GM21723 (cell line): ENCODE data around the gene CALCOCO1.
"Not testable (repeated sequence)": the region's sequence is repeated elsewhere in the genome, so short reads cannot be mapped to it uniquely, and the experiment has no call there.

ENCODE experiments used
- ATAC-seq: cut with Tn5 transposase; IDR thresholded peaks from one replicate; pipeline ENCODE4 v1.9.1; 2021; ENCODE audit warnings: mild to moderate bottlenecking, moderate library complexity; ENCODE audit not compliant: unreplicated experiment

CALCOCO1 gene

DNA sequence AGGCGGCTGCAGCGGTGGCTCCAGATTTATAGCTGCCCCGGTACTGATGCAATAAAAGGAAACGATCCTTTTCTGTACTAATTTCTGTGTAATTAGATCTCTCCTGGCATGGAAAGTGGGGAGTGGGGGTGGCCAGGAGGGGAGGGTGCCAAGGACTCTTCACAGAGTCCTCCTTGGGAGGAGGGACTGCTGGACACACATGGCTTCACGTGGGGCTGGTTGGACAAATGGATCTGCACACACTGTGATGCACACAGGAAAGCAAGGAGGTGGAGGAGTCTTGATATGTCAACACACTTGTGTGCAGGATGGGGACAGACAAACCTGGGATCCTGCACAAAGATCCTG, 27.6 kb downstream of the CALCOCO1 start:
- ATAC-seq = no peak

DNA sequence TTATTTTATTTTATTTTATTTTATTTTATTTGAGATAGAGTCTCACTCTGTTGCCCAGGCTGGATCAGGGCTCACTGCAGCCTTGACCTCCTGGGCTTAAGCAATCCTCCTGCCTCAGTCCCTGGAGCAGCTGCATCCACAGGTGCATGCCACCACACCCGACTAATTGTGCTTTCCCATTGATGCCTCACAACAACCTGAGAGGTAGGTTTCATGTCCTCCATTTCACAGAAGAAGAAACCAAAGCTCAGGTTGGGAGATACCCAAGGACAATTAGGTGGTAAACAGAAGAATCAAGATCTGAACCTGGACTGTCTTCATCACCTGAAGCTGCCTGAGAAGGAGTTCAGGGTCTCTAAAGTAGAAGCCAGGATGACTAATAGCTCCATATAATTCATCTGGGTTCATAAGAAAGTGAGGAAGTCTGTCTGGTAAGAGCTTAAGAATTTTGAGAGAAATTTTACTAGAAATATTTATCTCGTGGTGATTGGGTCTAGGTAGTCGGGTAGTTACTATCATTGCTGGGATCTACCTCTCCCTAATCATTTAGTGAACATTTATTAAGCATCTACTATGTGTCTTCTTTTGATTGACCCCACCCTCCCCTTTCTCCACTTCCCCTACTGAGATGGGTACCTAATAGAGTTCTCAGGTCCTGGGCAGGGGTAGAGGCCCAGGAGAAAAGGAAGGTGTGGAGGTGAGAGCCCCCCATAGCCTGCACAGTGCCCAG, 28.1 kb downstream of the CALCOCO1 start:
- ATAC-seq = no peak

DNA sequence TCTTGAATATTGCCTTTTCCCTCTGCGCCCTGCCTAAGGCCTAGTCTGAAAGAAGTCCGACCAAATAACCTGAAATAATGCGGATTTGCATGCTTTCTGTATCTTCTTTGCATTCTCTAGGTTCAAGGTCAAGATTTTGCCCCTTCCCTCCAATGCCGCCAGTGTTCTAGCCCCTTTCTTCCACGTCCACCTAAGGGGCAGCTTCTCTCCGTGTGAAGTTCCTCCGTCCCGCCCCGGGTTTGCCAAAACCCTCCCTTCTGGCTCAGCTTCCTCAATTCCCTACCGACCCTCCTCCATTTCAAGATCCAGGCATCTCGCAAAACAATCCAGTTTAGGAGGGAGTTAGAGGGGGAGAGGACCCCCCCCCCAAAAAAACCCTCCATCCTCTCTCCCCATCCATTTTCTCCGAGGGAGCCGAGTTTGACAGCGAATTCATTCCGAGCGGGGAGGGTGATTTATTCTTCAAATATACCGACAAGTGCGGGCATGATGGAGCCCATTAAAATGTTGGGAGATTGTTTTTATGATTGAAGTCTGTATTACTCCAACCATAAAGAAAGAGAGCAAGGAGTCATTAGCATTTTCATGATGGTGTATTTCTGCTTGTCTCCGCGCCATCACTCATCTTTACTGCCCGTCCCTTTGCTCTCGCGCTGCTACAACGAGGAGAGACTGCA, 30.5 kb downstream of the CALCOCO1 start:
- ATAC-seq = no peak

DNA sequence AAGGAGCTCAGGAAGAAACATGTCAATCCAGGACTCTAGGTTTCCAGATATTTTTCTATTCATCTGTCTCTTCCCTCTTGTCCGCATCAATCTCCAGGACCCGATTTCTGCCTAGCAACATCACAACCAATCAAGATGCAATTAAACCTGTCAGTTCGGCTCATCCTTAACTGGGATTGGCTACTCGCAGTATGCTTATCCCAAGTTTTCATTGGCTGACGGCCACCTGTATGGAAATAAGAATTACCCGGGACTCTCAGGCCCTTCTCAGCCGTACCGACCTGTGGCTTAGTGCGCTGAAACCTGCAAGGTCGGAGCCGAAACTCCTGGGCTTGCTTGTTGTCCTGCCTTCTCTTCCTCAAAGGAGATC, 31.0 kb downstream of the CALCOCO1 start:
- no peak for ATAC-seq

DNA sequence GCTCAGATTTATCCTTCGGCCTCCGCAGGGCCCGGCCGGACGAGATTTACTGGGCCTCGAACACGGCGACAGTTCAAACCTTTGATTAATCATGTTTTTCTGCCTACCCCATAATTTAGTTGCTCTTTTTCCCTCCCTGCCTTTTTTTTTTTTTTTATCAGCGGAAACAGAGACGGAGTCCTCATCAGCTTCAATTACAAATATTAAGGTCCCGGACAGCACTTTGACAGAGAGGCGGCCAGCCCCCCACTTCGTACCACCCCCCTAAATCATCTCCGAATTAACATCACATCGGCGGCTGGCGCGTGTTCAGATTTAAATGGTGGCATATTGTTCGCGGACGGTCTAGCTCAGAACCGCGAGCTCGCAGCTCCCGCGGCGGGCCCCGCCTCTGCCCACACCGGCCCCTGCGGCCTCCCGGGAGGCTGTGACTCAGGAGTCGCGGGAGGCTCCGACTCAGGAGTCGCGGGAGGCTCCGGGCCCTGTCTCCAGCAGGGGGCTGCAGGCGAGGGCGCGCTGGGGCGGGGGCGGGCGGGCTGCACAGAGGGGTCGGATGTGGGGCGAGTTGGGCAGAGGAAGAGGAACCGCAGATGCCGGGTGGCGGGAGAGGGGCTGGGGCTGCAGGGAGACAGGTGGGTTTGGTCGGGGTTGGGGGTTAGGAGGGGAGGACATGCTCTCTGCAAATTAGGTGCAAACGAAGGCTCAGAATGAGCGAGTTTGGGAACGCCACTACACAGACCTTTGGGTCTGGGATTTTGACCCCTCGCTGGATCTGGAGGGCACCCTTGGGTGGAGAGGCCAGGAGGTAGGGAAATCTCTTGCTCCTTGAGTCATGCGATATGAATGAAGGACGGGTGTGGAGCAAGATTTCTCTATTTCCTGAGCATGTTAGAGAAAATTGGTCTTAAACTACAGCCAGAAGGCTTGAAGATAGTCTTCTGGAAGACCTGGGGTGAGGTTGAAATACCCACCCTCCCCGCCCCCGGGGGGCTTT, 31.8 kb downstream of the CALCOCO1 start:
- ATAC-seq = no peak

DNA sequence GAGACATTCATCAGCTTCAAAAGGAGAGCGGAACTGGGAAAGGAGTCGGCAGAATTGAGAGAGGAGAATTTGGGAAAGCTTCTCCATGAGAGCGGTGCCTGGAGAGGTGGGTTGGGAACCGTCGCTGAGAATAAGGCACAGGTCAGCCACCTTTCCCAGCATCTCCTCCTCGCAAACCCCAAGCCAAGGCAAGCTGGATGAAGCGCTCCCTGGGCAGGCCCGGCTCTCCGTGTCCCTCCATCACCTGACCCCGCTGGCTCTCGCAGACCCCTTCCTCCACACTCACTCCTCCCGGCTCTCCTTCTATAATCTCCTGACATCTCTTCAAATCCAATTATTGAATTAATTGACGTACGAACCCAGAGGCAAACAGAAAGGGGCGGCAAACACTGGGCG, 32.5 kb downstream of the CALCOCO1 start:
- ATAC-seq = no peak

DNA sequence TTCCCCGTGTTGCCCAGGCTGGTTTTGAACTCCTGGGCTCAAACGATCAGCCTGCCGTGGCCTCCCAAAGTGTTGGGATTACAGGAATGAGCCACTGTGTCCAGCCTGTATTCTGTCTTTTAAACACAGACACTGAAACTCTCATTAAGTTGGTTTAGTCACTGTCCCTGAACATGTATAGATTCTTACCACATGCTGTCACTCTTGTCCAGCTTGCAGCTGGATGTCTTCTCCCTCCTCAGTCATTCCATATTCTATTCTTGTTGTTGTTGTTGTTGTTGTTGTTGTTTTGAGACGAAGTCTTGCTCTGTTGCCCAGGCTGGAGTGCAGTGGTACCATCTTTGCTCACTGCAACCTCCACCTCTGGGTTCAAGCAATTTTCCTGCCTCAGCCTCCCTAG, 39.1 kb downstream of the CALCOCO1 start:
- no peak for ATAC-seq

DNA sequence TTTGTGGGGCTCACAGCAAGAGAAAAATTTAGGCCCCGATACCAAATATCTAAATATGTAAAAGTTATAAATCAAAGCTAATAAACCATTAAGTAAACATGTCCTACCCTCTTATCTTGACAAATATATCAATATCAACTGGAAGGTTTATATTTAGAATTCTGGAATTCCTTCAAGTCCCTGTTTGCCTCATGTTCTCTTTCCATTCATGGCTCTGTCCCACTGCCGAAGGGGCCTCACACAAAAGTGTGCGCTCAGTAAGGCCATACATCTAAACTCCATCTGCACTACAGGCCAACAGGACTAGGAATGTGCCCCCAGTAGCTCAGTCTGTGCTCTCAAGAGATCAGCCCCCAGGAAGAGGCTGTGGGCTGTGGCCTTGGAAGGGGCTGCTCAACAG, 40.8 kb downstream of the CALCOCO1 start:
- no peak for ATAC-seq

DNA sequence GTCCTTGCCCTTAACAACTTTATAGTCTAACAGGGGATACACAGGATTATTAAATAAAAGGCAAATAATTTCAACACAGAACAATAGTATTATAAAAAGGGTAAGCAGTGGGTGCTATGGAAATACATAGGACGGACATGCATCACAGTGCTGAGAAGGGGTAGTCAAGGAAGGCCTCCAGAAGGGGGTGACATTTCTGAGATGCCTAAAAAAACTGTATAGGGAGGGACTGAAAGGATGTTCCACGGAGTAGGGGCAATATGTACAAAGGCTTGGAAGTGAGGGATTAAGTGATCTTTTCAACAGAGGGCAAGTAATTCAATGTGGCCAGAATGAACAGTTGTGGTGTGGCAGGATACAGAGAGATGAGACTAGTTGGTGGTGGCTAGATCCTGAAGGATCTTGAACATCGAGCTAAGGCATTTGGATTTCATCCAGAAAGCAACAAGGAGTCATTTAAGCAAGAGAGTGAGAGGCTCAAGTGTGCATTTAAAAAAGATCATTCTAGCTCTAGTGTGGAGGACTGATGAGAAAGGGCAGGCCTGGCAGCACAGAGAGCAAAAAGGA, 42.5 kb downstream of the CALCOCO1 start:
- no peak for ATAC-seq

DNA sequence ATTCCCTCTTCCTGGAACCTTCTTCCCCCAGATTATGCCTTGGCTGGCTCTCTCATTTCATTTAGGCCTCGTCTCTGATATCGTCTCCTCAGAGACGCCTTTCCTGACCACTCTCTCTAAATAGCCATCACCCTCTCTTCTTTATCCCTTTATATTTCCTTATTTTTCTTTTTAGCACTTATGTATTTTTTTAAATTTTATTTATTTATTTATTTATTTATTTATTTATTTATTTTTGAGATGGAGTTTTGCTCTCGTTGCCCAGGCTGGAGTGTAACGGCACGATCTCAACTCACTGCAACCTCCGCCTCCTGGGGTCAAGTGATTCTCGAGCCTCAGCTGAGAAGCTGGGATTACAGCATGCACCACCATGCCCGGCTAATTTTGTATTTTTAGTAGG, 43.3 kb downstream of the CALCOCO1 start:
- no peak for ATAC-seq

DNA sequence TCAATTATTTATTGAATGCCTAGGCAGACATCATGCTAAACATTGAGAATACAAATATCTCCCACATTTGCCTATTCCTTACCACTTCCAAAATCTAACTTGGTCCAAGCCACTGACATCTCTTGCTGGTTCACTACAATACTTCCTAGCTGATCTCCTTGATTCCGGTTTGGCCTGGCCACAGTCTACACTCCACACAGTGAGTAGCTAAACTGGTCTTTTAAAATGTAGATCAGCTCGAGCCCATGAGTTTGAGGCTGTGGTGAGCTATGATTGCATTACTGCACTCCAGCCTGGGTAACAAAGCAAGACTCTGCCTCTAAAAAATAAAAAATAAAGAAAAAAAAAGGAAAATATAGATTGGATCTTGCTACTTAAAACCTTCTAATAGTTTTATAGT, 43.8 kb downstream of the CALCOCO1 start:
- no peak for ATAC-seq

DNA sequence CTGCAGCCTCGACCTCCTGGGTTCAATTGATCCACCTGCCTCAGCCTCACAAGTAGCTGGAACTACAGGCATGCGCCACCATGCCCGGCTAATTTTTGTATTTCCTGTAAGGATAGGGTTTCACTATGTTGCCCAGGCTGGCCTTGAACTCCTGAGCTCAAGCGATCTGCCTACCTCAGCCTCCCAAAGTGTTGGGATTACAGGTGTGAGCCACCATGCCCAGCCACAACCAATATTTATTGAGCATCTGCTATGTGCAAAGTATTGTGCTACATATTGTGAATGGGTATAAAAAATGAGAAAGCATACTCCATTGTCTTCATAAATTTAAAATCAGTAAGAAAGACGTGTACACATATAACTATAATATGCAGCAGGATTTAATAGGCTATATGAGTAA, 47.2 kb downstream of the CALCOCO1 start:
- ATAC-seq = not testable (repeated sequence)

DNA sequence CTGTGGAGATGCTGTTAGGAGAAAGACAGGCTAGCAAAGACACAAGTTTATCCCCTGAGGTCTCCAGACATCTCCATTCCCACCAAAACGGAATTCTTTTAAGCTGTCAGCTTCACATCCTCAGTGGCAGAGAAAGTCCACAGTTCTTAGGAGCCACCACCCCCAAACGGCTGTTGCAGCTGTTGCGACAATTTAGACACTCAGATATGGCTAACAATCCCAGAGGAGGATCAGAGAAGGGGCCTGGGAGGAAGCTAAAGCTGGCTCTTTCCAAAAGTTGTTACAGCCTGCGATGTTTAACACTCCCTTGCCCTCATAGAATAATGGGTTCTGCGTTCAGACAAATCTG, 49.5 kb downstream of the CALCOCO1 start:
- no peak for ATAC-seq

DNA sequence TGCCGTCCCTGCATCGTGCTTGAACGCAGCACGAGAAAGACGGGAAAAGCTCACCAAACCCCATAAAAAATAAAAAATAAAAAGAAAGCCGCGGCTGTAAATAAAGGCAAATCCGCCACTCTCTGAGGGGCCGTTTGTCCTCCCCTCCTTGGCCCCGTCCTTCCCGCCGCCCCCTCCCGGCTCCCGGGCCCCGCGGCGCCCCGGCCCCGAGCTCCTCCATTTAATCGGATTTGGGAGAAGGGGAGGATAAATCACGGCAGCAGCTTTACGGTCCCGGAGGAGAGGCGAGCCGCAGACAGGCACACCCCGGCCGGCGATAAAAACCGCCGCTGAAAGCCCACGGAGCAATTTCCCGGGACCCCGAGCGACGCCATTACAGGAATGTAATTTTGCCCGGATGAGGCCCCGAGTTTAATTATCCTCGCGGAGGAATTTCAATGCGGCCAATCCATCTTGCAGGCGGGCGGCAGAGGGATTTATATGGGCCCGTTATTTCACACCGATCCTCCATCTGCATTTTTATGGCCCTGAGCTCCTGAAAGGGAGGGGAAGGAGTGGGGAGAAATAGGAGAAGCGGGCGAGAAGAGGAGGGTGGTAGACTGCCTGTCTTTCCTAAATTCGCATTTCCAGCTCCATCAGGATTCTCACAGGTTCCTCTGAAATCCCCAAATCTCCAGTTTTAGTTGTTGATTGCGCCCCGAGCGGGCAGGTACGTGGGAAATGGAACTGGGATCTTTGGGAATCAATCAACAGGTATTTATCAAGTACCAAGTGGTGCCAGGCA, 50.0 kb downstream of the CALCOCO1 start:
- no peak for ATAC-seq

DNA sequence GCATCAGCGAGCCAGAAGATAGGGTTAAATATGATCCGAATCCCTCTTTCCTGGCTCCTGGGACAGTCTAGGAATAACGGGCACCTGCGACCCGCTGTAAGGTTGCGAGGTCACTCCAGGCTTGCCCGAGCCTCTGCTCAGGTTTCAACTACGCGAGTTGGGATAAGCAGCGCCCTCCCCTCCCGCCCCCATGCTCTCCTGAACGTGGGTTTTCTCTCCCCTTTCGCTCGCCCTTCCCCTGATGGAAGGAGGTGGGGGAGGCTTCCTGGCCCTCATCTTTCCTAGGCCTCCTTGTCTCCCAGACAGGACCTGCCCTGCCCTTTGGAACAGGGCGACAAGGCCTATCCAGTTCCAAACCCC, 50.6 kb downstream of the CALCOCO1 start:
- no peak for ATAC-seq

DNA sequence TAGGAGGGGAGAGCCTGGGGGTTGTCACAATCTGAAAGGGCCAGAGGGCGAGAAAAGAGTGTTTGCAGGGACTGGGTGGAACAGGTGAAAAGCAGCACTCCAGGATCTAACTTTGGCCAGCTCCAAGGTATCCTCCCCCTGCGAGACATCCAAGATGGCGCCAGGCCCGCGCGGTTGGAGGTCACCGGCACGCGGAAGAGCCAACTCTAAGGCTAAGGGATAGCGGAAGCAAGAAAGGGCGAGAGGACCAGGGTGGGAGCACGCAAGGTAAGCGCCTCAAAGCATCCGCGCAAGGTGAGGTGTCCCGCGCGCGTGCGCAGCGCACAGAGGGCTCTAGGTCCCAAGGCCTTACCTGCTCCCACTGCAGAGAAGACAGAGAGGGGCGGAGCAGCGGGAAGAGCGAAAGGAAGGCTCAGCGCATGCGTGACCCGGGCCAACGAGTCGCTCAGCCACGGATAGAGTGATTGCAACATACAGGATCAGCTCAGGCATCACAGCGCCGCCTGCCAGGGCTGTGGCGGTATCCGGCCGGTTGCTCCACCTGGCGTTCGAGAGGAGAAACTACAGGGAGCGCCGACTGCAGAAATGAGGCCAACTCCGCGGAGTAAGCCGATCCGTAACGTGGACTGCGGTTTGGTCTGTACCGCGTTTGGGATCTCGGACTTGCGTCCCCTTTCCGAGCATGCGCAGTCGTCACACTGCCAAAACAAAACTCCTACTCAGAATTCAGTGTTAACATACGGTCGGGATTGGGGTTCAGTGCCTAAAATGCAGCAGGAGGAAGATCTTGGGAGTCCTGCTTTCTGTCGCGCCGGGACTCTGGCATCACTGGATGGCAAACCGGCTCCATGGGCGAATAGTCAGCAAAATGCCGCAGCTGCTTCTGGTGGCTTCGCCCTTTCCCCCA, 51.3 kb downstream of the CALCOCO1 start, which contains the start of gene ATP5MC2:
Gene ATP5MC2, minus strand, starts transcription at position 383 of the 907 bp plus-strand sequence. CDS start 3,469 bp downstream, outside the sequence.
- ATAC-seq = peak; percentile 96

DNA sequence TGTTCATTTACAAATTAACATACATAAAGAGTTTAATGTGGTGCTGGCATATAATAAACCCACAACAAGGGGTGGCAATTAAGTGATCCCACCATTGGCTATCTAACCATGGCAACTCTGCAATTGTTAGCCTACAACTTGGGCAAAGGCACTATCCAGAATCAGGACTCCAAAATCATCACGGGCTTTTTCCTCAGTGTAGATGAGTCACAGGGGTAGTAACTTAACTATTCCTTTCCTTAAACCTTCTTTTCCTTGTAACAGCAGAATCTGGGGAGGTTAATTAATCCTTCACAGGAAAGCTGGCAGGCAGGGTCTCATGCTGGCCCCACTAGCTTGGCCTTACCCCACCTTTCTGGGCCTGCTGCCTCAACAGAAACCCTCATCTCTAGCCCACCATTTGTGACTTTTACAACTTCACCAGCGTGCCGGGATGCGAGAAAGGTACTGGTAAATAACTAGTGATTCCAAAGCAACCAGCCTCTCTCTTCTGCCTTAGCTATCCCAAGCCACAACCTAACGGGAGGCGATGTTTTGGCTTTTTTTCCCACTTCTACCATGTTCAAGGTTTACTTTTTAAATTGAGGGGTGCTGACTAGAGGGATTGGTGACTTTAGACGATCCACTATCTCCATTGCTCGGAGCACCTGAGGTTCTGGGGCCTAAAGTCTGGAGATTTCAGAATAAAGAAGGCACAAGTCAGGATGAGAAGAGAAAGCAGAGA, 52.1 kb downstream of the CALCOCO1 start:
- no peak for ATAC-seq

DNA sequence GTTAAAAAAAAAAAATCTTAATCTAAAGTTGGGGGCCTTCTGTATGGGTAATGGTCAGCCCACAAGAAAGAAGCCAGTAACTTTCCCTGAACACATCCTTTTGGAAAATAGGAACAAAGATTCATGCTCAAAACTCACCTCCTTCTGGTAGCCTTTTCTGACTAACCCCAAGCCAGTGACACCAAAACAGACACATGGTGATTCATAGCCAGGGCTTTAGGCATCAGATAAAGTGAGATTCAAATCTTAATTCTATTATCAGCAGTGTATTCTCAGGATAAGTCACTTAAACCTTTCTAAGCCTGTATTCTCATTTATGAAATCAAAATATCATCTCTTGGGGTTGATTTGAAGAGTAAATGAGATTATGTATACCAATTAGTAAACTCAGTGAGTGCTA, 56.3 kb downstream of the CALCOCO1 start:
- ATAC-seq = no peak

DNA sequence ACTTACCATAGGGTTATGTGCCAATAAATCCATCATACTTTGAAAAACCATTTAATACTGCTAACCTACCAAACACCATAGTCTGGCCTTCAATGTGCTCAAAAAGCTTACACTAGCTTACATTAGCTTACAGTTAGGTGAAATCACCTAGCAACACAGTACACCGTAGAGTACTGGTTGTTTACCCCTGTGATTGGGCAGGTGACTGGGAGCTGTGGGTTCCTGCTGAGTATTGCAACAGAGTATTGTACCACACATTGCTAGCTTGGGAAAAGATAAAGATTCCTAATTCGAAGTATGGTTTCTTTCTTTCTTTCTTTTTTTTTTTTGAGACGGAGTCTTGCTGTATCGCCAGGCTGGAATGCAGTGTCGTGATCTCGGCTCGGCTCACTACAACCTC, 56.9 kb downstream of the CALCOCO1 start:
- ATAC-seq = no peak
